ENCODE results near the gene SH3BP5.

SH3BP5 gene

DNA sequence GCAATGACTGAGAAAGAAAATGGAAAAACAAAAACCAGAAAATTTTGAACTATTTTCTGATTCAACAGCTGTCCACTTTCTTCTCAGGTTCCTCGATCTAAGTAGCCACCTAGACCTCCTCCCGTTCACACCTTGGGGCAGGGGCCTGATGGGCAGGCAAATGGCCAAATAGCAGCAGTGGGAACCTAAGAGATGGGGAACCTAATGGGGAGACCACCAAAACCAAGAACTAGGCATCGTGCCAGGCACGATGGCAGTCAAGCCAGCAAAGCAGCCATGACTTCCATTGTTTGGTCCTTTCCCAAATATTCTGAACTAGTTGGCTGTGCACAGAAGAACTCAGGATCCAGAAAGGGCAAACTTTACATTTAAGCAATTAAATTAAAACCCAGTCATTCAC is 69.3 kb downstream of the SH3BP5 start:
- ATAC-seq (ENCODE audit: low read depth) = no peak
- TF ChIP-seq CTCF (IDR thresholded peaks at IDR 0.05; ENCODE audit: poor library complexity, severe bottlenecking) = no peak
- Histone ChIP-seq H3K9me3 (ENCODE audit: severe bottlenecking) (no peaks in the 10 kb centered on the region), H3K4me1 (ENCODE audit: insufficient read depth, poor library complexity, severe bottlenecking) (peaks cover 4% of the 10 kb centered on the region), H3K36me3 (ENCODE audit: low read depth) (no peaks in the 10 kb centered on the region), H3K27ac (ENCODE audit: poor library complexity, severe bottlenecking) (no peak overlapping the region), H3K27me3 (ENCODE audit: insufficient read depth, poor library complexity, severe bottlenecking) (no peaks in the 10 kb centered on the region), H3K4me3 (ENCODE audit: severe bottlenecking) (no peak overlapping the region)
- no peak for DNase-seq (ENCODE audit: low spot score)

GRCh38 chr3:15262021-15262420 is 70.4 kb downstream of the SH3BP5 start:
- Histone ChIP-seq H3K36me3 (ENCODE audit: low read depth) (0 out of 2 replicates have a peak, but pooled peaks cover 8% of the 10 kb centered on the region), H3K27me3 (ENCODE audit: insufficient read depth, poor library complexity, severe bottlenecking) (no peaks in the 10 kb centered on the region), H3K27ac (ENCODE audit: poor library complexity, severe bottlenecking) (no peak overlapping the region), H3K4me1 (ENCODE audit: insufficient read depth, poor library complexity, severe bottlenecking) (peaks cover 4% of the 10 kb centered on the region), H3K9me3 (ENCODE audit: severe bottlenecking) (no peaks in the 10 kb centered on the region), H3K4me3 (ENCODE audit: severe bottlenecking) (no peak overlapping the region)
- TF ChIP-seq CTCF (IDR thresholded peaks at IDR 0.05; ENCODE audit: poor library complexity, severe bottlenecking) = no peak
- ATAC-seq (ENCODE audit: low read depth) (no peak), DNase-seq (ENCODE audit: low spot score) (no peak)

GRCh38 chr3:15261274-15261673 is 71.1 kb downstream of the SH3BP5 start:
- Histone ChIP-seq H3K36me3 (ENCODE audit: low read depth) (peaks cover 10% of the 10 kb centered on the region; the same call in 1 of the 2 replicates), H3K4me1 (ENCODE audit: insufficient read depth, poor library complexity, severe bottlenecking) (peaks cover 4% of the 10 kb centered on the region), H3K27ac (ENCODE audit: poor library complexity, severe bottlenecking) (no peak overlapping the region), H3K27me3 (ENCODE audit: insufficient read depth, poor library complexity, severe bottlenecking) (no peaks in the 10 kb centered on the region), H3K9me3 (ENCODE audit: severe bottlenecking) (no peaks in the 10 kb centered on the region), H3K4me3 (ENCODE audit: severe bottlenecking) (no peak overlapping the region)
- DNase-seq (ENCODE audit: low spot score) = no peak
- no peak for ATAC-seq (ENCODE audit: low read depth)
- TF ChIP-seq CTCF (IDR thresholded peaks at IDR 0.05; ENCODE audit: poor library complexity, severe bottlenecking) = no peak

DNA sequence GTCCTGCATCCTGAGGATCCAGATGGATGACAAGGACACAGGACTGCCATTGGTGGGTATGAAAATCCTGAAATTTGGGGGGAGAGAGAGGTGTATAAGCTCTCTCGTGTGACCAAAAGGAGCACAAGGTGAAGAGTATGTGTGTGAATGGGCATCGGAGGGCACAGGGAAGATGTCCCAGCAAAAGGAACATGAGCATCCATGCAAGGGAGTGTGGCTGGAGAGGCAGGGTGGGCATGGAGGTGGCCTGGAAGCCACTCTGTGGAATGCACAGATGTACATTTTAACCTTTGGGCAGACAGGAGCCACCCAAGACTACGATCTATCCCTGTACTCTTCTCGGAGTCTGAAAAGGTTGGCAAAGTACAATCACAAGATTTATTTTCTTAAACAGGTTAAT is 71.9 kb downstream of the SH3BP5 start:
- no peak for TF ChIP-seq CTCF (IDR thresholded peaks at IDR 0.05; ENCODE audit: poor library complexity, severe bottlenecking)
- no peak overlapping the region for H3K4me3 ChIP-seq (ENCODE audit: severe bottlenecking)
- peaks cover 4% of the 10 kb centered on the region for H3K4me1 ChIP-seq (ENCODE audit: insufficient read depth, poor library complexity, severe bottlenecking)
- peaks cover 15% of the 10 kb centered on the region; the same call in 1 of the 2 replicates for H3K36me3 ChIP-seq (ENCODE audit: low read depth)
- no peak overlapping the region for H3K27ac ChIP-seq (ENCODE audit: poor library complexity, severe bottlenecking)
- DNase-seq (ENCODE audit: low spot score) = no peak
- H3K27me3 ChIP-seq (ENCODE audit: insufficient read depth, poor library complexity, severe bottlenecking) = no peaks in the 10 kb centered on the region
- no peak for ATAC-seq (ENCODE audit: low read depth)
- no peaks in the 10 kb centered on the region for H3K9me3 ChIP-seq (ENCODE audit: severe bottlenecking)

DNA sequence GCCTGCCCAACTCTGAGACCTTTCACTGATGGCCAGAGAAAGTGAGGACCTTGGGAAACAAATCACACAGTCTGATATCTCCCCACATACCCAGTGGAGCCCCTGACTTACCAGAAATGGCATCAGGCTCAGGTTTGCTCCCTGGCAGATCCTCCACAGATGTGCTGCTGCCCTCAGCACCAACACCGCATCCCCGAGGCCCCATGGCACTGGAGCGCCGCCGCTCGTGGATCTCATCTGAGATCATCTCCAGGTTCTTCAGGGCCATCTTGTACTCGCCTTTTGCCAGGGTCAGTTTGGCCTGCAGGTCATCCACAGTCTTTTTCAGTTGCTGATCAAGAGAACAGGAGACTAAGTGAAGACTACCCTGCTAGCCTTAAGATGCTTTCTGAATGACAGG is 73.7 kb downstream of the SH3BP5 start:
- no peak overlapping the region for H3K27ac ChIP-seq (ENCODE audit: poor library complexity, severe bottlenecking)
- no peaks in the 10 kb centered on the region for H3K27me3 ChIP-seq (ENCODE audit: insufficient read depth, poor library complexity, severe bottlenecking)
- ATAC-seq (ENCODE audit: low read depth) (no peak), DNase-seq (ENCODE audit: low spot score) (no peak)
- H3K9me3 ChIP-seq (ENCODE audit: severe bottlenecking) = no peaks in the 10 kb centered on the region
- H3K4me3 ChIP-seq (ENCODE audit: severe bottlenecking) = no peak overlapping the region
- TF ChIP-seq CTCF (IDR thresholded peaks at IDR 0.05; ENCODE audit: poor library complexity, severe bottlenecking) = no peak
- peaks cover 23% of the 10 kb centered on the region for H3K36me3 ChIP-seq (ENCODE audit: low read depth)
- peaks cover 4% of the 10 kb centered on the region for H3K4me1 ChIP-seq (ENCODE audit: insufficient read depth, poor library complexity, severe bottlenecking)

Measured in RWPE2 (cell line).